ENCODE results near the gene NHSL2.

Gene NHSL2

GRCh38 chrX:72139538-72139937 is 228.9 kb downstream of the NHSL2 start:
- no peak for TF ChIP-seq CTCF (IDR thresholded peaks at IDR 0.05; ENCODE audit: low read depth, low read length)
- H3K4me3 ChIP-seq (ENCODE audit: low read depth, low read length), result no peak overlapping the region
- H3K27ac ChIP-seq, result no peak overlapping the region
- peaks cover 47% of the 10 kb centered on the region for H3K36me3 ChIP-seq
- H3K27me3 ChIP-seq (ENCODE audit: insufficient read depth, low read depth, severe bottlenecking), result no peaks in the 10 kb centered on the region
- no peaks in the 10 kb centered on the region for H3K9me3 ChIP-seq (ENCODE audit: severe bottlenecking)
- DNase-seq, result no peak

GRCh38 chrX:72141372-72142004 is 230.8 kb downstream of the NHSL2 start:
- TF ChIP-seq CTCF (IDR thresholded peaks at IDR 0.05; ENCODE audit: low read depth, low read length), result no peak
- Histone ChIP-seq H3K36me3 (peaks cover 48% of the 10 kb centered on the region), H3K27ac (no peak overlapping the region), H3K27me3 (ENCODE audit: insufficient read depth, low read depth, severe bottlenecking) (no peaks in the 10 kb centered on the region), H3K9me3 (ENCODE audit: severe bottlenecking) (no peaks in the 10 kb centered on the region), H3K4me3 (ENCODE audit: low read depth, low read length) (no peak overlapping the region)
- no peak for DNase-seq

- H3K9me3 ChIP-seq (ENCODE audit: severe bottlenecking), result no peaks in the 10 kb centered on the region
- peak; percentile 82 for DNase-seq
- TF ChIP-seq CTCF (IDR thresholded peaks at IDR 0.05; ENCODE audit: low read depth, low read length), result no peak
- H3K36me3 ChIP-seq, result peaks cover 48% of the 10 kb centered on the region
- H3K27ac ChIP-seq, result peak overlapping the region; percentile 61
- no peak overlapping the region for H3K4me3 ChIP-seq (ENCODE audit: low read depth, low read length)
- H3K27me3 ChIP-seq (ENCODE audit: insufficient read depth, low read depth, severe bottlenecking), result no peaks in the 10 kb centered on the region
These were observed 231.6 kb downstream of the NHSL2 start for GRCh38 chrX:72142094-72142793.

GRCh38 chrX:72142794-72143608 is 232.4 kb downstream of the NHSL2 start:
- H3K9me3 ChIP-seq (ENCODE audit: severe bottlenecking), result no peaks in the 10 kb centered on the region
- H3K4me3 ChIP-seq (ENCODE audit: low read depth, low read length), result no peak overlapping the region
- no peaks in the 10 kb centered on the region for H3K27me3 ChIP-seq (ENCODE audit: insufficient read depth, low read depth, severe bottlenecking)
- TF ChIP-seq CTCF (IDR thresholded peaks at IDR 0.05; ENCODE audit: low read depth, low read length), result no peak
- H3K27ac ChIP-seq, result peak overlapping the region; percentile 61
- H3K36me3 ChIP-seq, result peaks cover 46% of the 10 kb centered on the region
- DNase-seq, result no peak

GRCh38 chrX:72143609-72143907 is 232.9 kb downstream of the NHSL2 start:
- DNase-seq, result no peak
- H3K9me3 ChIP-seq (ENCODE audit: severe bottlenecking), result no peaks in the 10 kb centered on the region
- H3K27me3 ChIP-seq (ENCODE audit: insufficient read depth, low read depth, severe bottlenecking), result no peaks in the 10 kb centered on the region
- peaks cover 40% of the 10 kb centered on the region for H3K36me3 ChIP-seq
- H3K27ac ChIP-seq, result no peak overlapping the region
- TF ChIP-seq CTCF (IDR thresholded peaks at IDR 0.05; ENCODE audit: low read depth, low read length), result no peak
- H3K4me3 ChIP-seq (ENCODE audit: low read depth, low read length), result no peak overlapping the region

Data from WERI-Rb-1 (cell line).